Measurements from ENCODE around the gene DCTD.

The DCTD gene

GRCh38 chr4:182885738-182886077 is 31.5 kb downstream of the DCTD start:
- H3K4me3 ChIP-seq = no peak overlapping the region
- H3K9ac ChIP-seq (ENCODE audit: insufficient read length) = no peak overlapping the region
- no peaks in the 10 kb centered on the region; the same call in 1 of the 2 replicates for H3K9me3 ChIP-seq (ENCODE audit: low read depth, low read length)
- DNase-seq (ENCODE audit: low read depth, low spot score) = no peak
- peaks cover 11% of the 10 kb centered on the region; the same call in 1 of the 2 replicates for H3K36me3 ChIP-seq (ENCODE audit: insufficient read depth, low read length)
- TF ChIP-seq FOXP2 (optimal IDR thresholded peaks at IDR 0.05; ENCODE audit: control extremely low read depth, extremely low read length, insufficient read depth) (no peak), EZH2 (IDR thresholded peaks at IDR 0.05) (no peak), POLR2AphosphoS5 (IDR thresholded peaks at IDR 0.05; ENCODE audit: borderline replicate concordance, low read depth, low read length) (no peak)
- H3K27ac ChIP-seq = no peak overlapping the region

- TF ChIP-seq POLR2AphosphoS5 (IDR thresholded peaks at IDR 0.05; ENCODE audit: borderline replicate concordance, low read depth, low read length) (no peak), FOXP2 (optimal IDR thresholded peaks at IDR 0.05; ENCODE audit: control extremely low read depth, extremely low read length, insufficient read depth) (no peak), EZH2 (IDR thresholded peaks at IDR 0.05) (no peak)
- peaks cover 11% of the 10 kb centered on the region; the same call in 1 of the 2 replicates for H3K36me3 ChIP-seq (ENCODE audit: insufficient read depth, low read length)
- DNase-seq (ENCODE audit: low read depth, low spot score) = no peak
- H3K27ac ChIP-seq = no peak overlapping the region
- H3K9me3 ChIP-seq (ENCODE audit: low read depth, low read length) = no peaks in the 10 kb centered on the region; the same call in 1 of the 2 replicates
- H3K4me3 ChIP-seq = no peak overlapping the region
- H3K9ac ChIP-seq (ENCODE audit: insufficient read length) = no peak overlapping the region
These were observed 32.0 kb downstream of the DCTD start for GRCh38 chr4:182885022-182885737.

DNA sequence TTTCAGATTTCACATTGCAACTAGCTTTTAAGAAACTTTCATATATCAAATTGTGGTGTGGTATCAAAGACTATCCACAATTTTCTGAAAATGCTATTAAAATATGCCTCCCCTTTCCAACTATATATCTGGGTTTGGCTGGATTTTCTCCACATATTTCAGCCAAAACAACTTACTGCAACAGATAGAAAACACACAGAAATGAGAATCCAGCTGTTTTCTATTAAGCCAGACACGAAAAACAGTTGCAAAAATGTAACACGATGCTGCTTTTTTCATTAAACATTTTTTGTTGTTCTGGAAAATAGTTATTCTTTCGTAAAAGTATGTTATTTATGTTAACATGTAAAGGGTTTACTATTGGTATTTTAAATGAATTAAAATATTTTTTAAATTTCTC is 33.1 kb downstream of the DCTD start:
- Histone ChIP-seq H3K36me3 (ENCODE audit: insufficient read depth, low read length) (peaks cover 11% of the 10 kb centered on the region; the same call in 1 of the 2 replicates), H3K9ac (ENCODE audit: insufficient read length) (no peak overlapping the region), H3K27ac (no peak overlapping the region), H3K9me3 (ENCODE audit: low read depth, low read length) (no peaks in the 10 kb centered on the region; the same call in 1 of the 2 replicates), H3K4me3 (no peak overlapping the region)
- DNase-seq (ENCODE audit: low read depth, low spot score) = no peak
- TF ChIP-seq FOXP2 (optimal IDR thresholded peaks at IDR 0.05; ENCODE audit: control extremely low read depth, extremely low read length, insufficient read depth) = no peak
- no peak for TF ChIP-seq POLR2AphosphoS5 (IDR thresholded peaks at IDR 0.05; ENCODE audit: borderline replicate concordance, low read depth, low read length)

DNA sequence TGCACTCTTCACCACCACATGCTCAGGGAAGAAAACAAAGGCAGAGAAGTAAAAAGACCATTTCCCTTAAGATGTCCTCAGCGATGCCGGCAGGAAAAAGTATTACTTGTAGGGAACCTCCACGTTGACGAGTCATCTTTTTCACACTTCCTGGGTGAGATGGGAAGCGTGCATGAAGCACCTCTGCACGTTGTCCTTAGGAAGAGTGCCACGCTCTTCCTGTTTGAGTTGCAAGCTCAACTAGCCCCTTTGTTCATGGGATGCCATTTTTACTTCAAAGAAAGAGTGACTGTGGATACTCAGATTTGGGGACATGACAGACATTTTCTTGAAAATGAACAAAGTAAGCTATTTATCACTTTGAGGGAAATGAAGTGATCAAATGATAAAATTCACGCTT is 33.8 kb downstream of the DCTD start:
- no peak for TF ChIP-seq FOXP2 (optimal IDR thresholded peaks at IDR 0.05; ENCODE audit: control extremely low read depth, extremely low read length, insufficient read depth)
- TF ChIP-seq POLR2AphosphoS5 (IDR thresholded peaks at IDR 0.05; ENCODE audit: borderline replicate concordance, low read depth, low read length) = no peak
- TF ChIP-seq EZH2 (IDR thresholded peaks at IDR 0.05) = no peak
- H3K36me3 ChIP-seq (ENCODE audit: insufficient read depth, low read length) = peaks cover 11% of the 10 kb centered on the region; the same call in 1 of the 2 replicates

GRCh38 chr4:182881914-182882313 is 35.3 kb downstream of the DCTD start:
- Histone ChIP-seq H3K36me3 (ENCODE audit: insufficient read depth, low read length) (peaks cover 11% of the 10 kb centered on the region; the same call in 1 of the 2 replicates), H3K9ac (ENCODE audit: insufficient read length) (no peak overlapping the region), H3K4me3 (no peak overlapping the region), H3K27ac (no peak overlapping the region), H3K9me3 (ENCODE audit: low read depth, low read length) (no peaks in the 10 kb centered on the region; the same call in 1 of the 2 replicates)
- TF ChIP-seq POLR2AphosphoS5 (IDR thresholded peaks at IDR 0.05; ENCODE audit: borderline replicate concordance, low read depth, low read length) (no peak), EZH2 (IDR thresholded peaks at IDR 0.05) (no peak), FOXP2 (optimal IDR thresholded peaks at IDR 0.05; ENCODE audit: control extremely low read depth, extremely low read length, insufficient read depth) (no peak)
- DNase-seq (ENCODE audit: low read depth, low spot score) = no peak

More for the DNA sequence above, 33.8 kb downstream of the DCTD start:
- DNase-seq (ENCODE audit: low read depth, low spot score) = no peak
- Histone ChIP-seq H3K4me3 (no peak overlapping the region), H3K27ac (no peak overlapping the region), H3K9ac (ENCODE audit: insufficient read length) (no peak overlapping the region), H3K9me3 (ENCODE audit: low read depth, low read length) (no peaks in the 10 kb centered on the region; the same call in 1 of the 2 replicates)

- H3K9me3 ChIP-seq (ENCODE audit: low read depth, low read length) = no peaks in the 10 kb centered on the region; the same call in 1 of the 2 replicates
- no peak overlapping the region for H3K4me3 ChIP-seq
- no peak for TF ChIP-seq POLR2AphosphoS5 (IDR thresholded peaks at IDR 0.05; ENCODE audit: borderline replicate concordance, low read depth, low read length)
- TF ChIP-seq EZH2 (IDR thresholded peaks at IDR 0.05) = no peak
- no peak for TF ChIP-seq FOXP2 (optimal IDR thresholded peaks at IDR 0.05; ENCODE audit: control extremely low read depth, extremely low read length, insufficient read depth)
- DNase-seq (ENCODE audit: low read depth, low spot score) = no peak
- no peak overlapping the region for H3K27ac ChIP-seq
- H3K9ac ChIP-seq (ENCODE audit: insufficient read length) = no peak overlapping the region
- peaks cover 10% of the 10 kb centered on the region; the same call in 1 of the 2 replicates for H3K36me3 ChIP-seq (ENCODE audit: insufficient read depth, low read length)
These were observed 36.5 kb downstream of the DCTD start for GRCh38 chr4:182880387-182881356.

- H3K27ac ChIP-seq = no peak overlapping the region
- H3K9ac ChIP-seq (ENCODE audit: insufficient read length) = no peak overlapping the region
- TF ChIP-seq EZH2 (IDR thresholded peaks at IDR 0.05) (no peak), FOXP2 (optimal IDR thresholded peaks at IDR 0.05; ENCODE audit: control extremely low read depth, extremely low read length, insufficient read depth) (no peak)
- peaks cover 9% of the 10 kb centered on the region; the same call in 1 of the 2 replicates for H3K36me3 ChIP-seq (ENCODE audit: insufficient read depth, low read length)
- no peak for DNase-seq (ENCODE audit: low read depth, low spot score)
- H3K9me3 ChIP-seq (ENCODE audit: low read depth, low read length) = no peaks in the 10 kb centered on the region; the same call in 1 of the 2 replicates
- no peak overlapping the region for H3K4me3 ChIP-seq
These were observed 37.3 kb downstream of the DCTD start for GRCh38 chr4:182879913-182880312.

All from SK-N-MC (cell line).